BJ (cell line): ENCODE results near the gene PLD1. TPM values are rescaled to one million over a fixed set of nuclear protein-coding genes. Genes with fewer than 3 reads are reported as not detected.

Experiments used
- CTCF ChIA-PET: fragments of 350-600 bp; formaldehyde crosslinking; extraction: SDS; loops from one replicate; lab custom pipeline; 2021; ENCODE audit warnings: antibody characterized with exemption, inconsistent platforms; lab: Yijun Ruan, JAX
- POLR2A ChIA-PET: fragments of 300-600 bp; sonication (Branson Sonifier 250); formaldehyde crosslinking; extraction: SDS; loops from one replicate; lab custom pipeline; 2021; ENCODE audit warnings: antibody characterized with exemption; lab: Charles Lee
- DNase-seq: peaks from one replicate; pipeline ENCODE4 v3.0.0-alpha.2; 2011; ENCODE audit warnings: low read depth
- H3K27me3 ChIP-seq: 2 replicates; pipeline ENCODE4 v1.6.0; 2011; ENCODE audit warnings: low read length; ENCODE audit not compliant: control insufficient read depth, insufficient read depth
- H3K36me3 ChIP-seq: 2 replicates; pipeline ENCODE4 v1.5.1; 2011; ENCODE audit warnings: low read length; ENCODE audit not compliant: control insufficient read depth, insufficient read depth
- H3K4me3 ChIP-seq: 2 replicates; pipeline ENCODE4 v1.5.1; 2011; ENCODE audit warnings: low read depth, mild to moderate bottlenecking, control low read depth, low read length
- CTCF ChIP-seq: IDR thresholded peaks from 2 replicates; pipeline ENCODE4 v1.5.1; 2011; ENCODE audit warnings: low read depth, mild to moderate bottlenecking, control low read depth, inconsistent platforms, low read length, moderate library complexity; ENCODE audit not compliant: insufficient read depth
- polyA plus RNA-seq: library from polyadenylated mRNA; depleted of rRNA; stranded (reverse); fragments of >200 nt; gene quantifications from 2 replicates; pipeline ENCODE4 v1.2.3, GENCODE V29; 2011

Gene PLD1
- polyA plus RNA-seq, 1 experiment = 6.4 TPM

DNA sequence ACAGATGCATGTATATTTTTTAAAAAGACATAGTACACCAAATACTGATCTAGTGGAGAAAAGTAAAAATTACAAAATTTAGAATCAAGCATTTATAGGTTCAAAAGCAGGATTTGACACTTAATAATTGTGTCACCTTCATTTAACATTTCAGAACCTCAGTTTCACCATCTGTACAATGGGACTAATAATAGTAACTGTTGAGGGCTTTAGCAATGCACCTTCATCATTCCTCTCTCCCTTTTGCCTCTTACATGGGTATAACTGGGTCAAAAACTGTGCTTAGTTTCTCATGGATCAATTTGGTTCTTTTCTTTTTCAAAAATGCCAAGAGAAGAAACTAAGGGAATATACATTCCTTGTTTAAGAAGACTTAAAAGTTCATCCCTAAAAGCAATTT lies 27.4 kb upstream of the PLD1 start:
- CTCF ChIA-PET = interaction anchor here (1.3 to 1.5 kb wide), 2 partner anchors 9 to 38 kb away, joined by 3 to 4 read pairs; no protein-coding TSS in a partner anchor
- POLR2A ChIA-PET = interaction anchor here (0.8 kb wide), 1 partner anchor 321 kb away, joined by 3 read pairs; no protein-coding TSS in a partner anchor
- no peak overlapping the region for H3K4me3 ChIP-seq
- no peak for DNase-seq
- TF ChIP-seq CTCF = no peak
- H3K36me3 ChIP-seq = no peaks in the 10 kb centered on the region
- no peaks in the 10 kb centered on the region for H3K27me3 ChIP-seq

GRCh38 chr3:171836855-171837254 lies 26.6 kb upstream of the PLD1 start:
- Histone ChIP-seq H3K27me3 (no peaks in the 10 kb centered on the region), H3K4me3 (no peak overlapping the region), H3K36me3 (no peaks in the 10 kb centered on the region)
- ChIA-PET CTCF (no interaction called here), POLR2A (no interaction called here)
- no peak for DNase-seq
- no peak for TF ChIP-seq CTCF

DNA sequence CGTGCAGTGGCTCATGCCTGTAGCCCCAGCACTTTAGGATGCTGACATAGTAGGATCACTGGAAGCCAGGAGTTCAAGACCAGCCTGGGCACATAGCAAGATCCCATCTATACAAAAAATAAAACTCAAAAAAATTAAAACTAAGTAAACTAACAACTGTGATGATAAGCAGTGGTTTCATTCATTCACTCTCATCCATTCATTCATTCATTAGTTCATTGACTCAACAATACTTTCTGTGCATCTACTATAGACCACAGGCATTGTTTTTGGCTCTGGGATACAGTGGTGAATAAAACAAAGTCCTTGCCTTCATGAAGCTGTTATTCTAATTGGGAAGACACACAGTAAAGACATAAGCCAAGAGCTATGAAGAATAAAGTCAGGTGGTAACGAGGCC lies 25.3 kb upstream of the PLD1 start:
- Histone ChIP-seq H3K4me3 (no peak overlapping the region), H3K27me3 (no peaks in the 10 kb centered on the region), H3K36me3 (no peaks in the 10 kb centered on the region)
- TF ChIP-seq CTCF = no peak
- POLR2A ChIA-PET = no interaction called here
- CTCF ChIA-PET = interaction anchor here (0.8 to 2.4 kb wide), 2 partner anchors 190 to 195 kb away, joined by 3 to 8 read pairs; no protein-coding TSS in a partner anchor
- DNase-seq = no peak

GRCh38 chr3:171835116-171835515 lies 24.8 kb upstream of the PLD1 start:
- H3K36me3 ChIP-seq = no peaks in the 10 kb centered on the region
- CTCF ChIA-PET = interaction anchor here (1.5 to 2.4 kb wide), 2 partner anchors 25 to 194 kb away, joined by 4 to 8 read pairs; no protein-coding TSS in a partner anchor
- POLR2A ChIA-PET = no interaction called here
- H3K4me3 ChIP-seq = no peak overlapping the region
- H3K27me3 ChIP-seq = no peaks in the 10 kb centered on the region
- no peak for TF ChIP-seq CTCF
- DNase-seq = no peak

DNA sequence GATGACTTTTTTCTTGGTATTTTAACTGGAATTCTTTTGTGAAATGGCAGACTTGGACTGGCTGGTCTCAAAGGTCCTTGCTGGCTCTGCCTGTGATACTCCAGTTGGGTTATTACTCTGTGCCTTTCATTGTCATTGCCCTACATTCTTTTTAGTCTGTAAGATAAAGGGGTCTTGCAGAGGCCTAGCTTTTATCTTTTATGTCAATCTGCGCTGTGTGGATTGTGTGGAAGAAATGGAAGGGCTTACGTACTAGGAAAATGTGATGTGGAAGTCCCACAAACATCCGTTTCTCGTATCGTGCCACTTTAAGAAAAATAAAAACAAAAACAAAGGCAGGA lies 24.1 kb upstream of the PLD1 start:
- TF ChIP-seq CTCF = no peak
- POLR2A ChIA-PET = no interaction called here

More for the DNA sequence above, 24.1 kb upstream of the PLD1 start:
- no peaks in the 10 kb centered on the region for H3K36me3 ChIP-seq
- no peaks in the 10 kb centered on the region for H3K27me3 ChIP-seq
- CTCF ChIA-PET = interaction anchor here (0.8 to 2.4 kb wide), 5 partner anchors 26 to 194 kb away, joined by 3 to 12 read pairs (median 4); no protein-coding TSS in a partner anchor
- no peak for DNase-seq
- no peak overlapping the region for H3K4me3 ChIP-seq
